ENCODE measurements around the gene SPTSSB.
A peak's percentile ranks its signal among the peaks of the same experiment; 100 is the strongest.

Gene SPTSSB, protein sequence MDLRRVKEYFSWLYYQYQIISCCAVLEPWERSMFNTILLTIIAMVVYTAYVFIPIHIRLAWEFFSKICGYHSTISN

DNA sequence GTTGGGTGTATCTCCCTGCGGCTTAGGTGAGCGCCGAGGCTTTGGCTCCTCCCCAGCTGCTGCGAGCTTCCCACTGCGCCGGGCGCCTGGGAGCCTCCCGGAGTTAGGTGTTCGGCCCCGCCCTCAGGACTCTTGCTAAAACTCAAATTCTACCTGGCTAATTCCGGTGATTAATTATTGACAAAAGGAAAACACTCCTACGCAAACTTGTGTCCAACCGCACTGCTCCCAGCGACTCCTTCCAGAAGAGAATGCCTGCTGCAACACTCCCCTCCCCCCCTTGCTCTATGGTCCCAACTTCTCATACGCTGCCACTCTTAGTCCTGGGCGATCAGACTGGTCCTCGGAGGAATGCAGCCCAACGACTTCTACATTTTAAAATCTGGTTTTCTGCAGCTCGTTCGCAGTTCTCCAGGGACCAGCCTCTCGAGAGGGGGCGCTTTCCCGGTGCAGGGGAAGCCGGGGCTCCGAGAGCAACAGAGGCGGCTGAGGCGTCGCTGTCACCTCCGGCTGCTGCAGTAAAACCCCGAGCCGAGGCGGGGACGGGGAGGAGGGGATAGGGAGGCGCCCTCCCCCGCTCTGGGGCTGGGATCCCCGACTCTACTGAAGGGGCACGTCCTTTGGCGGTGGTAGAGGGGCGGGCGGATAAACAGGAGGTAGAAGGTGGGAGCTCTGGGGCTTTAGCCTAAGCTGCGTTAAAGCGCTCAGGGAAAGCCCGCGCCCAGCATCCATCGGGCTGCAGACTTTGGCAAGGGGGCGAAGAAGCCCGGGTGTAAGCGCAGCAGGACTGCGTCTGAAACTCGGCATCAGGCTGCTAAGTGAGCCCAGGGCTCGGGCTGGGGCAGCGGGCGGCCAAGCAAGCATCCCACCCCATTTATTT is at the start of gene SPTSSB:
Gene SPTSSB, minus strand, starts transcription at position 77 of the 880 bp plus-strand sequence. CDS start 25,194 bp downstream, outside the sequence.
- peak; percentile 72 for DNase-seq

DNA sequence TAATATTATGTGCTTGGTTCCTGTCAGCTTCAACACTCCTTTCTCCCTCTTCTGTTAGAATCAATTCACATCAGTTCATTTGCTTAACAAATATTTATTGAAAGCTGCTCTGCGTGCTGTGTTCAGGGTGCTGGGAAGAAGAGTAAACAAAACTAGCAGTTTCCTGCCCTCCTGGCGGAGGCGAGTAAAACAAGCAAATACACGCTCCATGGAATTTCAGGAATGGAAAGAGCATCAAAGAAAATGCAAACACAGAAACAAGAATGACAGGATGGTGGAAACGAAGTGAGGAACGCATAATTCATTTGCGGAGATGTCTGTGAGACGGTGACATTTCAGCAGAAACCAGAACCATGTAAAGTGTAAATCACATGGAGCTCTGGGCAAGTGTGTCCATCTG is 49.4 kb upstream of the SPTSSB start:
- no peak for DNase-seq

DNA sequence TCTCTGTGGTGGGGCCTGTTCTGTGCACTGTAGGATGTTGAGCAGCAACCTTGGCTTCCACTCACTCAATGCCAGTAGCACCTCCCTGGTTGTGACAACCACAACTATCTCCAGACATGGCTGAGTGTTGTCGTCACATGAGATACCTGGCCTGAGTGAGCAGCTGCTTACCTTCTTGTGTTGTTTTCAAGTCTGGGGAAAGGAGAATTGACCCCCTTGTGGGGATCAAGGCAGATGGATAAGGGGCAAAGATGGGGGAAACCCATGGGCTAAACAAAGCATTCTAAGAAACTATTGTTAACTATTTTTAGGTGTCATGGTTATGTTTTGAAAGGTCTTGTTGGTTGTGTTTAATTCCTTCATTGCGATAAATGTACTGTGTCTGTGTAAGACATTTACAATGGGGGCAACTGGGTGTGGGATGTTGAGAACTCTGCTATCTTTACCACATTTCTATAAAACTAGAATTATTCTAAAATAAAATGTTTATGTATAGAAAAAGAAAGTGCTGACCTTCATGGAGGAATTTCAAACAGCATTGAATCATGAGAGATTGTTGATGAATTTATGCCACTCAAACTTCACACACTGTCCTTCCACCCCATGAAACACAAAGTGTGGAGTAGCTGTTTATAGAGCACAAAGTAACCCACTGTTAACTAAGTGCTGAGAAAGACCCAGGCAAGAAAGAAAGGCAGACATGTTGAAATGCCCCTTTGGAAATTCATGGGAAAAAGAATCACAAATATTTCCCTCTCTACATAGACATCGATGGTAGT is 48.4 kb upstream of the SPTSSB start:
- DNase-seq = no peak

DNA sequence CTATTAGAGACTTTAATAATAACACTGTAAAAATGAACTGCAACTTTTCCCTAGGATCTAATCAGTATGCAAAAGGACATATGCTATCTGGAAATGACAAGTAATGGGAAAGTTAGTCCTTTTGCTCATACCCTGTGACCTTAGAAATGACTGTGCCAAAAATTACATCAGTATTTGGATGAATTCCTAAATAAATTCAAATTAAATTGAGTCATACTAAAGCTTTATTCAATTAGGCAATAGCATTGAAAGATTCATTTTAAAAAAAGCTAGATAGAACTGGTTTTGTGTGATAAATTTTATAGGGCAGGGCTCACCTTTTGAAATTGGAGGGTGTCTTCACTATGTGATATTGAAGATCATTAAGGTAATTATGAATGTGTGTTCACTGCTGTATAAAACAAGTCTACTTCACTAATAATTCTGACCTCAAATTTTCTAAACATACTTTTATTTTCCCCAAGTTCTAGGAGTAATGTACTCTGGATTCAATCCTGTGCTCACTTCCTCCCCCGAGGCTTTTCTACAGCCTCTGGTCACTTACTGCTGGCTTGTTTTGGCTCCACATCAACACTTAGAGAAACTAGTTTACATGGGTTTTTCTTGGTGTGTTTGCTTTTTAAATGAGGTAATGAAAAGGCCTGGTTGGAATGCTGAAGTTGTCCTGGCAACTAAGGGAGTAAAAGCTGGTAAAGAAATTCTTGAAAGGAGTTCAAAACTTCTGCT is 44.4 kb upstream of the SPTSSB start:
- DNase-seq = no peak

DNA sequence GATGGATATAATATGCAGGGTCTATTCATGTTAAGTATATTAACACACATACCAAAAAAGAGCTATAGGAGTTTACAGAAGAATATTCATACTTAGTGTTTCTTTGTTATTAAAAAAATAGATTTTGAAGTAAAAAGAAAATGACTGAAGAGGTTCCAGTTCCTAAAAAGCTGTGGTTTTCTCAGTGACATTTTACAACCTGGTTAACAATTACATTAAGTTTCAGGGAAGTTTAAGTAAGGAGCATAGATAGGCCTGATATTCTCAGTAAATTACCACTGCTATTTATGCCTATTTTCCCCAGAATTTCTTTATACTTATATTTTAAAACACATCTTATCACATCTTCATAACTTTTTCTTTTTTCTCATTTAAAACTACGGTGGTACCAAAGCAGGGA is 43.6 kb upstream of the SPTSSB start:
- DNase-seq = no peak

DNA sequence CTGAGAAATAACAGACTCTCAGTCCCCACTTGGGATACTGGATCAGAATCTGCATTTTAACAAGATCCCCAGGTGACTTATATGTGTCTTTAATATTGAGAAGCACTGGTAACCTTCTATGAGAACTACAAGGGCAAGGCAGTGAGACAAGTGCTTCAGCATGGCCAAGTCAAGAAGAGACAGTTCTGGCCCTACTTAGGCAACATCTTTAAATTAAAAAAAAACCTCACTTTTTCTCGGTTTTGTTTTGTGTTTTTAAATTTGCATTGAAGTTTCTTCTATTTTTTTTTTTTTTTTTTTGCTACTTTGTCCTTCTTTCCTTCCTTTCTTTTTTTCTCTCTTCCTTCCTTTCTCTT is 42.5 kb upstream of the SPTSSB start:
- DNase-seq = no peak

DNA sequence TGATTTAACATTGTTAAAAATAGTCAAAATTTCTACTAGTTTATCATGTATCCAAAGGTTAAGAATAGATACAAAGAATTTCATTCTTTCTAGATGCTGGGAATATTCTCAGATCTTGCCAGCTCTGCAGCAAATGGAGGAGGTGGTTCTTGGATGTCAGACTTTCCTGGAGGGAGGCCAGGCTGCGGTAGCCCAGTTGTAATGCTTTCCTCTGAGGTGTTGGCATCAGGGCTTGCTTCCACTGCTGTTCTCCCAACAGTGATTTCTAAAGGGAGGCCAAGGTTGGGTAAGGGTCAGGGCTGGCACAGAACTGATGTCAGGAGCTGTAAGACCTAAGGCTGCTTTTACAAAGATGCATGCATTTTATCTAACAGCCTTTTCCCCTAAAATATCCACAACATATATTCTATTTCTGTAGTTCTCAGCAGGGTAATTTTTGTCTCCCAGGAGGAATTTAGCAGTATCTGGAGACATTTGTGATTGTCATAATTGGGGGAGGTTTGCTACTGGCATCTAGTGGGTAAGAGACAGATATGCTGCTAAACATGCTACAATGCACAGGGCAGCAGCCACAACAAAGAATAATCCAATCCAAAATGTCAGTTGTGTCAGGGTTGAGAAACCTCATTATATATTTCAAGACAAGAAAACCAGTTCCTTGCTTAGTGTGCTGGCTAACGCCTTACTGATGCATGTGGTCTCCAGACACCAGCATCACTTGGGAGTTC is 42.0 kb upstream of the SPTSSB start:
- DNase-seq = no peak

DNA sequence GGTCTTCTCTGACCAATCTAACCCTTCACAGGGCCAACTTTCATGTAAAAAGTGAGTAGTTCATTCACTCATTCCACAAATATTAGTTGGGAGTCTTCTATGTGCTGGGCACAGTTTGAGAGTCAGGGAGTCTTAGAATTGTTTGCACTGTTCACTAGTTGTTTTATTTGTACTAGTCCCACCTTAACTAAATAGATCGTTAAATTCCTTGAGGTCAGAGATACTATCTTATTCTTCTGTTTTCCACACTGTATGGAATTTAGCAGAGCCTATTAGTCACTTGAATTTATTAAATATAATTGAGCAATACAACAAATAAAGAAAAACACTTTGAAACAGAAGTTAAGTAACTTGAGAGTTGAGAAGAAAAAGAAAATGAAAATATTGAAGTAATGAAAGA is 40.8 kb upstream of the SPTSSB start:
- no peak for DNase-seq

DNA sequence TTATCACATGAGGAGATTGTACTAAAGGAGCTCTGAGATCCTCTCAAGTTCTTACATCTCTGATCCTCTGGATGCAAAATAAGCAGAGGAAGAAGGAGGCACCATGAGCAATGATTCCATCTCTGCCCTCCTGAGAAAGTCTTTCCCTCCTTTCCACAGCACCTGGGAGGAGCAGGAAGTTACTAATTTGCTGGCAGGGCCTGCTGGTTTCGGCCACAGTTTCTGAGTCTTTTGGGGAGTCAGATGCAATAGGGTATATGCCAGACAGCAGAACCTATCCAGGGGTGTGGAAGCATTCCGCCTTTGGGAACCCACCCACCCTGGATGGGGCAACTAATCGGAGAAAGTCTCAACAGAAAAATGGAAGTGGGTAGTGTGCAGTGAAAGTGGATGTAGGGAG is 38.5 kb upstream of the SPTSSB start:
- DNase-seq = no peak

DNA sequence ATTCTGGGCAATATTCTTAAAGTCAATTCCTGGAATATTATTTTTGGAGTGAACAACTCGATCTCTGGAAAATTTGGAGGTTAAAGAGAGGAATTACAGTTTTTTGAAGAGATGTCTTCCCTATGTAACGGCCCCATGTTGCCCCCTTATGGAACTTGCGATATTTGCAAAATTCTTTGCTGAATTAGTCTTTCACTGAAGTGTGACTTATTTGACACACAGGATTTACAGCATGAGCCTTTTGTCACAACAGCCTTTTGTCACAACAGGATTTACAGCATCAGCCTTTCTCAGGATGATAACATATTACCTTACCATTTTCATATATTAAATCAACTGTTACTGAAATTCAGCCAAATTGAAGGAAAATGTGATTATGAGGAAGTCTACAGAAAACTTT is 37.8 kb upstream of the SPTSSB start:
- DNase-seq = peak; percentile 53

DNA sequence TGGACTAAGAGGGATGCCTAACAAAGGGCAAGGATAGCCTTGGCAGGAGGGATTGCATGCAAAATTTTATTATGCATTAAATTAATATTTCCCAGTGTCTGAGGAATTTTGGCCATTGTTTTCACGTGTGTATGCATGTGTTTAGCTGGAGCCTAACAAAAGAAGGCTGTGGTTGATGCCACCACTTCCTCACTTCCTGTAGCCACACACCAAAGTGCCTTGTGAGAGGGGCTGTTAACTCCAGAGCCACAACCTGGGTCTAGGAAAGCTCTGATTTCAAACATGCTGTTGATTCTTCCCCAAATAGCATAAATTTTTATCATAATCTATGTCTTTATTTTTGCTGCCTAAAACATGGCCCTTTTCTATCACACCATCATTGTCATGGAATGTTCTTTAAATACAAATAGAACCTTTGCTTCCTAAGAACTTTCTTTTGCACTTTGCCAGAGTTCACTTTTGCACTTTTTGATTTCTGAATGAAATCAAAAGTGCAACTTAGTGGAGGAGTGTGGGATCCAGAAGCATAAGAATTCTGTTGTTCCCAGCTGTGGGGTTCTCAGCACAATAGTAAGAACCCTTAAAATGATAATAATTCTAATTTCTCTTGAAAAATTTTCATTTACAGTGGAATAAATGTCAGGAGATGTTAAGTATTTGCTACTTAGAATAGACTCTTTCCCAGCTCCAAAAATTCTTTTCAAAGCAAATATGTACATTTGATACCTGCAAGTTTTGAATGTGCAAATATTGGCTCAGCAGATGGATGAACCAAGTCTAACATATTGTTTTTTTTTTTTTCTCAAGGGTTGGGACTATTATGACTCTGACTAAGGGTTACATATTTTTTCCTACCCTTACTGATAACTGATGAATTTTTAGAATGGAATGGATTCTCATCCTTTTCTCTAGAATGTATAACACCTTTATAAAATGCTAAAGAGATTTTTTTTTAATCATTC is 35.6 kb upstream of the SPTSSB start:
- DNase-seq = peak; percentile 26

DNA sequence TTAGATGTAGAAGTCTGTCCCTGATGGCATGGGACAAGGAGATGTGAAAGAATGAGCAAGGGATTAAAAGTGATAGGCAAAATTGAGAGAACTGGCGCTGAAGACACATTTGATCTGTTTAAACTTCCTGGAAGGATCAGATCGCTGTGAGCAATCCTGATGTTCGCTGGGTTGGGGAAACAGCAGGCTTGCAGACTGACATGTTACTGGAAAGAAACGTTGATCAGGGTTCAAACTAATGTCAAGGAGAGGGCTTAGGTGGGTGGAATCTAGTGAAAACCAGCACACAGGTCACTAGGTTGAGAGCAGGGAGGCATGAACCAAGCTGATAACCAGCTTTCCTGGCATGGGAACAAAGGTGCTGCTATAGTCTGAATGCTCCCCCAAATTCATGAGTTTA is 34.5 kb upstream of the SPTSSB start:
- no peak for DNase-seq

DNA sequence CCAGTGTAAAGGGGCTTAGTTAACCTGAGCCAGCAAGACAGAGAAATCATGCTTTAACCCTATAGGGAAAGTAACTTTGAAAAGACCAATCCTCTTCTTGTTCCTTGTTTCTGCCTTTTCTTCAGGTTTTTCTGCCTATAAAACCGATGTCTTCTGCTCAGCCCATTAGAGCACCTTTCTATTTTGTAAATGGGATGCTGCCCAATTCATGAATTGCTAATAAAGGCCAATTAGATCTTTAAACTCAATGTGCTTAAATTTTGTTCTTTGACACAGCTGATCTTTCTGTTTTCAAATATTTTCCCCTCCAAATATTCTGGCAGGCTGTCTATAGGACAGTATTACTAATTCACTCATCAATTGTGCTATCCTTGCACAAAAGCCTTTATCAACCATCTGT is 33.8 kb upstream of the SPTSSB start:
- no peak for DNase-seq

DNA sequence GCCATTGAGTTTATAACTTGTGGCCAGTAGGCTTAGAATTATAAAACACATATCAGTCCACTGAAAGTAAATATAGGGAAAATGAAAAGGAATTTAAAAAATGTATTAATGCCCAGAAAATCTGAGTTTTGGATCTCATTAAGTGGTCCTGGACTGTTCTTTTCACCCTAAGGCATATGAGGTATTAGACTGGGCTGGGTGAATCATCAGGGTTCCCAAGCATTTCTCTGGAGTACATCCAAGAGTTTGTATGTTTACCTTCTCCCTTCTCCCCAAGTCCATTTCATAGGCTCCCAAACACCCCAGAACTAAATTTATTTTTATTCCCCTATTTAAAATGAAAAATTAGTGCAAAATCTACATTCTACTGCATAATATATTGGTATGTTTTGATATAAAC is 31.9 kb upstream of the SPTSSB start:
- DNase-seq = no peak

DNA sequence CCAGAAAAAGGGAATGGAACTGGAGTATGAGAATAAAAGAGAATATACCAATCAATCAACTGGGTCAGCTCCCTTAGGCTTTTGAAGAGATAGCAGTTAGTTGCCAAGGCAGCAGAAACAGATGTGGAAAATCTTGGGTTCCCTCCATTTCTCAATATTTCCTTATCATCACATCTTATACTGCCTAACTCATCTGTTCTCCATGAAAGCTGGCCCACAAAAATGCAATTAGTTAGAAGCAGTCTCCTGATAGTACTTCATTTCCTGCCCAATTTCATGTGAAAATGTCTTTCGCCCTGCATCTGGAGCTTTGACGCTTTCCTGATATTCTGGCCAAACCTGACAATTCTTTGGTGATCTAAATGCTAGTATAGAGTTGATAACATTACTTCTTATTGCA is 30.1 kb upstream of the SPTSSB start:
- DNase-seq = no peak

DNA sequence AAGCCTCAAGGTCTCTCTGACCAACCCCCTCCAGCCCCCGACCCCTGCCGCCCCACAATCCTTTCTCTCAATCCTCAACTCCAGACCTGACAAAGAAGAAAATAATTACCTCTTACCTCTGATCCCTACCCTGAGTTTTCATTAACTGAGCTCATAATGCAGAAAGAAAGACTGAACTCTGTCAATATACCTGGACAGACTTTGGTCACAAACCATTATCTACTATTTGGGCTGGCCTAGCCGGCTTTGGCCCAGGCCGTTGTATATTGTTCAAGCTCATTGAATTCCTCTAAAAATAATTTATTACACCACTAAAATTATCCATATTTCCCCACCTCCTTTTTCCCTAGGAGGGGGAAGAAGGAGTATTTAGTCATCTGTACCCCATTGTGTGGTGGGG is 29.3 kb upstream of the SPTSSB start:
- DNase-seq = no peak

DNA sequence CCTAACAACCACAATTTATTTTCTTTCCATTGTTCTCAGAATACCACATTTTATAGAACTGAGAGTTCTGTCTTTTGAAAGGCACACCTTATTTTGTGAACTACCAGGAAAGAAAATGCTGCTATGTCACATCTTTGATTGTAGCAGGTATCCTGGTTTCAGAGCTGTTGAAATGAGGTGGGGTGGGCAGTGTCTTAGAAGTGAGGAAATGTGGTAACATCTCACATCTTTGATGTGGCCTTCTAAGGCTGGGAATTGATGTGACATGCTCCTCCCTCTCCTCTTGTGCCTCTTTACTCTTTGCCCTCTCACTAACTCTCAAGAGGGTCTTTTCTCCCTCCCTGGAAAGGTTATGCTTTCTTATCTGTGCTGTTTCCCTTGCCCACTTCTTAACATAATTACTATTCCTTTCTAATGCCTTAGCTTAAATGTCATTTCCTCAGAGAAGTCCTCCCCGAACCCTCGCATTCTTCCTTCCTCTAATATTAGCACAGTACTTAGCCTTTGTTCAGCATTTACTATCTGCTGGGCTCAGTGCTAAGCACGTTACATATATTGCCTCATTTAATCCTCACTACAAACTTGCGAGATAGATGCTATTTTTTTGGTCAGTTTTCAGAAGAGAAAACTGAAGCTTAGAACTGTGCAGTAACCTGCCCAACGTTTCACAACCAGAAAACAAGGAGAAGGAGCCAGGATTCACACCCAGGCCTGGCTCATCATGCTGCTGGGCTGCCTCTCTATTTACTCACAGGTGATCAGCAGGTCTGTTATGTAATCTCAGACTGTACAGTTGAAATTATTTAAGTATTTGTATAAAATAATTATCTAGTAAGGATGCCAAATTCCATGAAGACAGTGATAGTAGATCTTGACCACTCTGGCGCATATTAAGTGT is 24.0 kb upstream of the SPTSSB start:
- DNase-seq = peak; percentile 32

DNA sequence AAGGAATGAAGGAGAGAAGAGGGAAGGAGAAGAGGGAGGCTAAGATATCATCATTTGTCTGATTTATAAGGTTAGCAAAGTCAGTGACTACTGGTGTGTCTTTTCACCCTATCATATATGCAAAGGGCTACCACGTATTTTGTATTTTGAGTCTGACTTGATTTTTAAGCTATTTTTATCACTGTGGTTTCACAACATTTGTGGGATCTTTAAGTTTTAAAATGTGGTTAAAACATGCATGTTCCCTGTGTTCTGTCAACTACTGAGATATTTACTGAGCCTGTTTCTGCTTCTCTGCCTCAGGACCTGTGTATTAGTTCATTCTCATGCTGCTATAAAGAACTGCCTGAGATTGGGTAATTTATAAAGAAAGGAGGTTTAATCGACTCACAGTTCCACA is 22.5 kb upstream of the SPTSSB start:
- DNase-seq = no peak

DNA sequence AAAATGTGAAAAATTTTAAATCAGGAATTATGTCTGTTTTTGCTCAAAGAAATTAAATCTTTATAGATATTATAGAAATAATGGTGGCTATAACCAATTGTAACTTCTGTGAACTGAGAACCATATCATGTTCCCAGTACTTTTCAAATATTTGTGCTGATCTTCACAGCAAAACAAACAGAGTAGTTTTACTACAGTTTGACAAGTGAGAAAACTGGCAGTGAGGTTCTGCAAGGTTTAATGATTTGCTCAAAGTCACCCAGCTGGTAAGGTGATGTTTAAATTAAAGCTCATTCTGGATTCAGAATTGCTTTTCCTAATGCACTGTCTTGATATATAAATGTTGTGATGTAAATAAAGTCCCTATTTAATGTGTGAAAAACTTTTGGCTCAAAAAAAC is 22.0 kb upstream of the SPTSSB start:
- DNase-seq = no peak

DNA sequence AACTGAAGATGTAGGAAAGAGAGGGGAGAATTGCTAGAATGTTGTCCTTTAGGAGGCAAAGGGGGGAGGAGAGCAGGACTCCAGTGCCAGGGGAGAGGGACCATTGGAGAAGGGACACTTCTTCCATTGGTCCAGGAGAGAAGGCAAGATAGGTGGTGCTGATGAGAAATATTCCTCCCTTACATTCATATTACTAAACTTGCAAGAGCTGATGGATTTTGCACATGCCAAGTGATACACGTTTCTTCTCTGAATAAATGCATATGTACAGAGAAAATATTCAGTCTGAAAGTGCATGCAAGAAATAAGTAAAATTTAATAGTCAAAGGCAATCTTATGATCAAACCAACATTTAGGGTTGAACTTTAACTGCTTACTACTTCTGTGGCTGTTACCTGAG is 21.5 kb upstream of the SPTSSB start:
- no peak for DNase-seq

Data from CD4-positive, alpha-beta T cell treated with Interleukin-17A for 4 hours (primary cell).